C4-2B (cell line): ENCODE data around the gene KLHL1.

Experiments
- ZFX ChIP-seq: fragments of 450-650 bp; IDR thresholded peaks from 2 replicates; pipeline ENCODE4 v1.6.1; 2017
- TF ChIP-seq, protein P1 (sequence below): fragments of 450-650 bp; conservative IDR thresholded peaks from 2 replicates; pipeline ENCODE4 v1.5.1; 2017; ENCODE audit warnings: mild to moderate bottlenecking

DNA sequence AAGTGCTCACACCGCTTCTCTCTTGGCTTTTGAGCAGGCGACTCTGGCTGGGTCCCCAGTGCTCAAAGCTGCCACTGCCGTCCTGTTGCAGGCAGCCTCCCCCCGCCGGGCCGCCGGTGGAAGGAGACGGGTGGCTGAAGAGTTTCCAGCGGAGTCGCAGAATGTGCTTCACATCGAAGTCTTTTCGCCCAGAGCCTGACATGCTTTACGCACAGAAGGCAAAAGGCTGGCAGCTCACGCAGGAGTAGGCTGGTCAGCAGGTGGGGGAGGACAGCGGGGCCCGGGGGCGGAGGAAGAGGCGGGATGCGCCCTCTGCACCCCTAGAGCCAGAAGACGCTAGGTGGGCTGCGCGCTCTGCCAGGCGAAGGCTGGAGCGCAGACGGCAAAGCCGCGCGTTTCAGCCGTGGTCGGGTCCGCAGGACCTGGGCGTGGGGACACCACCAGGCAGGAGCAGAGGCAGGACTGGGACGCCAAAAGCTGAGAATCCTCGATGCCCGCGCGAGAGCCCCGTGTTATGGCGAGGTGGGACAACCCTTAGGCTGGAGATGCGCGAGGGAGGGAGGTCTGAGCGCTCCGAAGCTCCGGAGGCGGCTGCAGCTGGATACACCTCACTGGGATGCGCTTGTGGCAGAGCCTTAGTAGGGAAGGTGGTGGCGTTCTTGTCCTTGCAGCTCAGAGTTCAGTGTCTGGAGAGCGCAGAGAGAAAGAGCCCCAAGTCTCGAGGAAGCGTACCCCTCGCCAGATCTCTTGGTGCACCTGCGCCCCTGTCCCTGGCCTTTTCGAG lies 562 bp downstream of the KLHL1 start, which contains the start of gene ATXN8OS:
- TF ChIP-seq ZFX = no peak
- TF ChIP-seq, protein P1, sequence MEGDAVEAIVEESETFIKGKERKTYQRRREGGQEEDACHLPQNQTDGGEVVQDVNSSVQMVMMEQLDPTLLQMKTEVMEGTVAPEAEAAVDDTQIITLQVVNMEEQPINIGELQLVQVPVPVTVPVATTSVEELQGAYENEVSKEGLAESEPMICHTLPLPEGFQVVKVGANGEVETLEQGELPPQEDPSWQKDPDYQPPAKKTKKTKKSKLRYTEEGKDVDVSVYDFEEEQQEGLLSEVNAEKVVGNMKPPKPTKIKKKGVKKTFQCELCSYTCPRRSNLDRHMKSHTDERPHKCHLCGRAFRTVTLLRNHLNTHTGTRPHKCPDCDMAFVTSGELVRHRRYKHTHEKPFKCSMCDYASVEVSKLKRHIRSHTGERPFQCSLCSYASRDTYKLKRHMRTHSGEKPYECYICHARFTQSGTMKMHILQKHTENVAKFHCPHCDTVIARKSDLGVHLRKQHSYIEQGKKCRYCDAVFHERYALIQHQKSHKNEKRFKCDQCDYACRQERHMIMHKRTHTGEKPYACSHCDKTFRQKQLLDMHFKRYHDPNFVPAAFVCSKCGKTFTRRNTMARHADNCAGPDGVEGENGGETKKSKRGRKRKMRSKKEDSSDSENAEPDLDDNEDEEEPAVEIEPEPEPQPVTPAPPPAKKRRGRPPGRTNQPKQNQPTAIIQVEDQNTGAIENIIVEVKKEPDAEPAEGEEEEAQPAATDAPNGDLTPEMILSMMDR = no peak
